Hepatocyte (in vitro differentiated cells): ENCODE data around the gene MUC20. TPM values are rescaled to one million over a fixed set of nuclear protein-coding genes. Genes with fewer than 3 reads are reported as not detected.
"Not testable (repeated sequence)": the region's sequence is repeated elsewhere in the genome, so short reads cannot be mapped to it uniquely, and the experiment has no call there.

Experiments
- DNase-seq: peaks from one replicate; pipeline ENCODE4 v3.0.0-alpha.2; 2016; ENCODE audit warnings: low spot score
- H2AFZ ChIP-seq: fragments of 200-600 bp; sonication (generic); 2 replicates; pipeline ENCODE4 v1.6.0; 2016; ENCODE audit warnings: antibody characterized with exemption, mild to moderate bottlenecking
- H3K27ac ChIP-seq: fragments of 200-600 bp; sonication (generic); 2 replicates; pipeline ENCODE4 v1.5.1; 2016; ENCODE audit warnings: mild to moderate bottlenecking
- H3K27me3 ChIP-seq: fragments of 200-600 bp; sonication (generic); 2 replicates; pipeline ENCODE4 v1.6.1; 2016
- H3K36me3 ChIP-seq: fragments of 200-600 bp; sonication (generic); replicated peaks from 2 replicates; pipeline ENCODE4 v1.5.1; 2016; ENCODE audit warnings: low read depth; ENCODE audit not compliant: insufficient read depth
- H3K4me1 ChIP-seq: fragments of 200-600 bp; sonication (generic); 2 replicates; pipeline ENCODE4 v1.5.1; 2016; ENCODE audit warnings: mild to moderate bottlenecking, moderate library complexity; ENCODE audit not compliant: insufficient read depth
- H3K4me2 ChIP-seq: fragments of 200-600 bp; sonication (generic); 2 replicates; pipeline ENCODE4 v1.6.0; 2016
- H3K4me3 ChIP-seq: fragments of 200-600 bp; sonication (generic); 2 replicates; pipeline ENCODE4 v1.5.1; 2016; ENCODE audit warnings: mild to moderate bottlenecking
- H3K79me2 ChIP-seq: fragments of 200-600 bp; sonication (generic); 2 replicates; pipeline ENCODE4 v1.6.0; 2017; ENCODE audit warnings: mild to moderate bottlenecking
- H3K9me2 ChIP-seq: fragments of 200-600 bp; sonication (generic); replicated peaks from 2 replicates; pipeline ENCODE4 v1.6.0; 2017; ENCODE audit warnings: mild to moderate bottlenecking; ENCODE audit not compliant: insufficient read depth
- H3K9me3 ChIP-seq: fragments of 200-600 bp; sonication (generic); 2 replicates; pipeline ENCODE4 v1.5.1; 2016; ENCODE audit warnings: low read depth, mild to moderate bottlenecking
- H4K20me1 ChIP-seq: fragments of 200-600 bp; sonication (generic); 2 replicates; pipeline ENCODE4 v1.6.0; 2016; ENCODE audit warnings: mild to moderate bottlenecking; ENCODE audit not compliant: insufficient read depth, poor library complexity, severe bottlenecking
- CTCF ChIP-seq: fragments of 200-600 bp; sonication (generic); IDR thresholded peaks from 2 replicates; pipeline ENCODE4 v1.5.1; 2016; ENCODE audit warnings: antibody characterized with exemption, mild to moderate bottlenecking; ENCODE audit not compliant: poor library complexity
- EZH2 ChIP-seq: fragments of 200-600 bp; sonication (generic); IDR thresholded peaks from 2 replicates; pipeline ENCODE4 v1.6.1; 2016; ENCODE audit warnings: antibody characterized with exemption, mild to moderate bottlenecking, borderline replicate concordance
- EZH2phosphoT487 ChIP-seq: fragments of 200-600 bp; sonication (generic); IDR thresholded peaks from one replicate; pipeline ENCODE4 v1.6.1; 2018; ENCODE audit warnings: antibody characterized with exemption, mild to moderate bottlenecking, low read depth, moderate library complexity; ENCODE audit not compliant: unreplicated experiment, severe bottlenecking
- WGBS: methylation state at CpG from one replicate; pipeline ENCODE4 v1.1.6; 2016; ENCODE audit warnings: low lambda C conversion rate; ENCODE audit errors: missing lambda C conversion rate; 5-methylcytosine and 5-hydroxymethylcytosine counted together
- polyA plus RNA-seq: library from polyadenylated mRNA; unstranded; fragments of >200 nt; fragmentation: Nextera tagmentation; extraction: Ambion mirVana; gene quantifications from 2 replicates; pipeline ENCODE4 v1.2.1, GENCODE V29; 2016
- total RNA-seq: library from RNA; depleted of rRNA; stranded (reverse); fragments of >200 nt; gene quantifications from 2 replicates; pipeline ENCODE4 v1.2.3, GENCODE V29; 2014

Gene MUC20
- total and polyA plus RNA-seq, 2 experiments from 2014 or later: 4.5 to 8.2 TPM

GRCh38 chr3:195692781-195693427, 27.9 kb upstream of the MUC20 start:
- Histone ChIP-seq H4K20me1 (no peaks in the 10 kb centered on the region), H2AFZ (no peak overlapping the region), H3K9me2 (no peaks in the 10 kb centered on the region), H3K4me1 (peaks cover 4% of the 10 kb centered on the region), H3K4me3 (no peak overlapping the region), H3K36me3 (no peaks in the 10 kb centered on the region), H3K4me2 (no peak overlapping the region), H3K27me3 (no peaks in the 10 kb centered on the region), H3K27ac (no peak overlapping the region), H3K9me3 (no peaks in the 10 kb centered on the region), H3K79me2 (no peaks in the 10 kb centered on the region)
- 95% methylated on average over 5 of the region's 5 CpGs for WGBS
- TF ChIP-seq EZH2: no peak
- TF ChIP-seq EZH2phosphoT487: no peak
- no peak for TF ChIP-seq CTCF
- no peak for DNase-seq

- H3K36me3 ChIP-seq: no peaks in the 10 kb centered on the region
- no peaks in the 10 kb centered on the region for H3K9me2 ChIP-seq
- H3K4me3 ChIP-seq: no peak overlapping the region
Measured at GRCh38 chr3:195693428-195694216, 27.2 kb upstream of the MUC20 start.

GRCh38 chr3:195694217-195695076, 26.3 kb upstream of the MUC20 start:
- not testable (repeated sequence) for H3K4me2 ChIP-seq, H3K4me3 ChIP-seq, H3K27me3 ChIP-seq, H3K79me2 ChIP-seq, H3K36me3 ChIP-seq, H2AFZ ChIP-seq, H3K27ac ChIP-seq, DNase-seq, H3K9me3 ChIP-seq, H3K4me1 ChIP-seq, H3K9me2 ChIP-seq, H4K20me1 ChIP-seq
- 88% methylated on average over 8 of the region's 8 CpGs for WGBS

More at GRCh38 chr3:195693428-195694216, 27.2 kb upstream of the MUC20 start:
- no peak for DNase-seq
- Histone ChIP-seq H4K20me1 (no peaks in the 10 kb centered on the region), H2AFZ (no peak overlapping the region), H3K79me2 (no peaks in the 10 kb centered on the region), H3K4me1 (peaks cover 4% of the 10 kb centered on the region), H3K9me3 (no peaks in the 10 kb centered on the region), H3K27me3 (no peaks in the 10 kb centered on the region), H3K4me2 (no peak overlapping the region), H3K27ac (no peak overlapping the region)
- TF ChIP-seq CTCF: no peak
- TF ChIP-seq EZH2: no peak
- no peak for TF ChIP-seq EZH2phosphoT487
- 84% methylated on average over 13 of the region's 13 CpGs for WGBS
